AG09319 (cell line): ENCODE data around the gene LCN6.

Source experiments
- DNase-seq: peaks from one replicate; pipeline ENCODE4 v3.0.0-alpha.2; 2010; ENCODE audit warnings: low read depth; ENCODE audit errors: extremely low read depth
- CTCF ChIP-seq: IDR thresholded peaks from 2 replicates; pipeline ENCODE4 v1.5.1; 2011; ENCODE audit warnings: low read depth, mild to moderate bottlenecking, inconsistent platforms, low read length, moderate library complexity

Gene LCN6

DNA sequence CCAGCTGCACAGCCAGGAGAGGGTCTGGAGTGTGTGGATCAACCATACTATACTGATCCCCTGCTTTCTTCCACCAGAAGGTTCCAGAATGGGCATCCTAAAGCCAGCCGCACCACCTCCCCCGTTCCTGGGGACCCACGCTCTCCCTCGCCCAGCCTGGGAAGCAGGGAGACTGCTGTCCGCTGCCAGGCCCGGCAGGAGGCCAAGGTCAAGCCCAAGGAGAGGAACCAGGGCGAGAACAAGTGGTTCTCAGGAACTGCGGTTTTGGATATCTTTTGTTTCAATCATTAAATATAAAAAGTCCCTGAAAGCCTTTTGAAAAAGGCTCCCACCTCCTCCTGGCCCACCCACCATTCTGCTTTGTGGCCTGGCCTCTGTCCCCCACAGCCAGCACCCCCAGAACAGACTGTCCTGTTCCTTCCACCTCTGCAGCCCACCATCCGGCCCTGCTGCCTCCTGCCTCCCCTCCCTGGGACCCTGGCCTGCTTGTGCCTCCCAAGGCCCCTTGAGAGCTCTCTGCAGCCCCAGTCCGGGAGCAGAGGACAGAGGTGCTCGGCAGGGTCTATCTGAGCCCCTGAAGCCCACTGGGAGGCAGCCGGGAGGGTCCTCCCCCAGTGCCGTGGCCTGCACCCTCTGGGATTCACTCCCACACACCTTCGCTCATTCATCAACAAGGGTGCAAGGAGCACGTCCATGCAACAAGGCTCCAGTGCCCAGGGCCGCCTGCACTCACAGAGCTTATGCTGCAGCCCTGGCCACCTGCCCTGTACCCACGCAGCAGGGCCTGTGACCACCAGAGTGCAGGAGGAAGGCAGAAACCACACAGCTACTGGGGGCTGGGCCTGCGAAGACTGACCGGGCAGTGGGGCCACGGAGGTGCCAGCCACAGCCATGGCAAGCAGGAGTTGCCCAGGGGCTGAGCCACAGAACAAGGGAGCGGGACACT lies 614 bp upstream of the LCN6 start:
- no peak for DNase-seq
- TF ChIP-seq CTCF: no peak

- no peak for TF ChIP-seq CTCF
- DNase-seq: no peak
Observed at GRCh38 chr9:136747161-136748060, 914 bp downstream of the LCN6 start.

GRCh38 chr9:136746621-136747020 lies 1.7 kb downstream of the LCN6 start:
- TF ChIP-seq CTCF: no peak
- DNase-seq: no peak

DNA sequence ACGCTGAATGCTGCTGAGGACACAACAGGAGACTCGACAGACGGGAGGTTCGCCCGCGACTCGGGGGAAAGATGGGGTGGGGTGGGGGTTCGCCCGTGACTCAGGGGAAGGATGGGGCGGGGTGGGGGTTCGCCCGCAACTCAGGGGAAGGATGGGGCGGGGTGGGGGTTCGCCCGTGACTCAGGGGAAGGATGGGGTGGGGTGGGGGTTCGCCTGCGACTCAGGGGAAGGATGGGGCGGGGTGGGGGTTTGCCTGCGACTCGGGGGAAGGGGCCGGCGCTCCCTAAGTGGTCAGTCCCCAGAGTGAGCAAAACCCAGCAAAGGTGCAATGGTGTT lies 2.2 kb downstream of the LCN6 start:
- TF ChIP-seq CTCF: no peak
- no peak for DNase-seq

DNA sequence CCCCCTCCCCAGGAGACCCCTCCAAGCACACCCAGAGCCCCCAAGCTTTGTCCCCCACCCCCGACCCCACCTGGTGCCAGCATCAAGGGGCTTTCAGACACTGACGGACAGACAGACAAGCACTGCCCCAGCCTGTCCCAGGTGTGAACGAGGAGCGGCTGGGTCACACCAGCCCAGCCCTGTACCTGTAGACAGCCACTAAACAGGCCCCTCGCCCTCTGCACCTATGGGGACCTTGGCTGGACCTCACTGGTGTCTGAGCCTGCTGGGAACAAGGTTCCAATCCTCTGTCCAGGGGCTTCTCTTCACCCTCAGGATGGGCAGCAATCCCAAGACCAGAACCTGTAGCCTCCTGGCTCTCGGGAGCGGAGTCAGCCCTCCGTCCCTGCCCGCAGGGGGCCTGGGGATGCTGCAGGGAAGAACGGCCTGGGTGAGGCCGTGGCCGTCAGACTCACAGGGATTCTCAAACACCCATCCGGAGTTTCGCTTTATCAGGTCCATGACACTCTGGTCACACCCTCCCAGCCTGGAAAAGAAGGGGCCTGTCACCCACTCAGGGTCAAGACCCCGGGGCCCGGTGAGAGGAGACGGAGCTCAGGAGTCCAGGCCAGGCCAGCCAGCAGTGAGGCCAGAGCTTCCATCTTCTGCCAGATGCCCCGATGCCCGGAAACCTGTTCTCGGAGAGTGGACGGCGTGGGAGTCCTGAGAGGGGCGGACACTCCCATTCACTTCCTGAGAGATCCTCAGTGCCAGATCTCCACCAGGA lies 2.8 kb downstream of the LCN6 start:
- no peak for TF ChIP-seq CTCF
- DNase-seq: no peak

- DNase-seq: no peak
- no peak for TF ChIP-seq CTCF
Observed at GRCh38 chr9:136744773-136745172, 3.6 kb downstream of the LCN6 start.
